Endothelial cell of umbilical vein (primary cell): ENCODE data around the gene NCF4. TPM values are rescaled to one million over a fixed set of nuclear protein-coding genes. Genes with fewer than 3 reads are reported as not detected.
A peak's percentile ranks its signal among the peaks of the same experiment; 100 is the strongest.

Source experiments
- BruUV-seq: library from RNA; stranded (reverse); fragments of 400-500 nt; replicated peaks from 2 replicates; lab custom pipeline; 2021; lab: Mats Ljungman, UMichigan
- CTCF ChIA-PET: fragments of 300-600, 350-600 bp; sonication (Branson Sonifier 250); formaldehyde crosslinking; loops from one replicate; lab custom pipeline; 2021; ENCODE audit warnings: antibody characterized with exemption, inconsistent platforms; lab: Charles Lee
- POLR2A ChIA-PET: fragments of 300-600, 350-600 bp; sonication (Branson Sonifier 250); formaldehyde crosslinking; loops from one replicate; lab custom pipeline; 2021; ENCODE audit warnings: antibody characterized with exemption, inconsistent platforms; lab: Charles Lee
- DNase-seq: peaks from one replicate; pipeline ENCODE4 v3.0.0-alpha.2; 2011; ENCODE audit warnings: low read depth, low spot score
- FAIRE-seq: peaks from 2 replicates; lab custom pipeline; 2011; peaks lifted over from hg19 to GRCh38; lab: Jason Lieb, UNC
- H2AFZ ChIP-seq: 2 replicates; pipeline ENCODE4 v1.6.0; 2012; ENCODE audit warnings: low read depth, low read length, control low read depth, inconsistent platforms
- H3K27ac ChIP-seq: 2 replicates; pipeline ENCODE4 v1.5.1; 2011; ENCODE audit warnings: low read depth, mild to moderate bottlenecking, control low read depth, low read length, moderate library complexity; ENCODE audit not compliant: insufficient read depth
- H3K27me3 ChIP-seq, 2 experiments: 2 replicates each; pipeline versions ENCODE4 v1.6.0 to v1.6.1; 2011; ENCODE audit warnings: low read length in 2 of 2, mixed read lengths in 1 of 2; ENCODE audit not compliant: control insufficient read depth in 2 of 2, insufficient read depth in 2 of 2
- H3K36me3 ChIP-seq, 2 experiments: 2 replicates in 1 of 2; 3 replicates in 1 of 2; pipeline ENCODE4 v1.5.1; 2011; ENCODE audit warnings: low read length in 2 of 2, mild to moderate bottlenecking in 1 of 2, moderate library complexity in 1 of 2; ENCODE audit not compliant: control insufficient read depth in 2 of 2, insufficient read depth in 2 of 2; ENCODE audit errors: extremely low read depth in 1 of 2
- H3K4me1 ChIP-seq: 3 replicates; pipeline ENCODE4 v1.5.1; 2011; ENCODE audit warnings: mild to moderate bottlenecking, low read length; ENCODE audit not compliant: control insufficient read depth, insufficient read depth; ENCODE audit errors: extremely low read depth
- H3K4me2 ChIP-seq: 2 replicates; pipeline ENCODE4 v1.6.1; 2011; ENCODE audit warnings: low read length, control low read depth, mixed read lengths; ENCODE audit not compliant: insufficient read depth
- H3K4me3 ChIP-seq, 3 experiments: fragments of 200-600 bp in 1 of 3; sonication (generic), shearing (Covaris generic) in 1 of 3; replicated peaks in 1 of 3; 2 replicates each; pipeline ENCODE4 v1.5.1; 2011 to 2016; ENCODE audit warnings: control low read depth in 3 of 3, low read length in 3 of 3, mild to moderate bottlenecking in 2 of 3, inconsistent platforms in 1 of 3, low read depth in 1 of 3, moderate library complexity in 1 of 3; ENCODE audit not compliant: insufficient read depth in 1 of 3
- H3K79me2 ChIP-seq: 2 replicates; pipeline ENCODE4 v1.6.0; 2012; ENCODE audit warnings: low read length, inconsistent platforms; ENCODE audit not compliant: control insufficient read depth, insufficient read depth
- H3K9ac ChIP-seq: replicated peaks from 2 replicates; pipeline ENCODE3; 2011; ENCODE audit warnings: low read length, control low read depth; ENCODE audit not compliant: insufficient read depth; ENCODE audit errors: extremely low read depth
- H3K9me1 ChIP-seq: replicated peaks from 3 replicates; pipeline ENCODE4 v1.6.0; 2011; ENCODE audit warnings: mild to moderate bottlenecking, low read length; ENCODE audit not compliant: control insufficient read depth, insufficient read depth; ENCODE audit errors: extremely low read depth
- H3K9me3 ChIP-seq: replicated peaks from 2 replicates; pipeline ENCODE4 v1.5.1; 2012; ENCODE audit warnings: low read length, inconsistent platforms; ENCODE audit not compliant: control insufficient read depth, insufficient read depth
- H4K20me1 ChIP-seq: replicated peaks from 2 replicates; pipeline ENCODE3; 2011; ENCODE audit warnings: mild to moderate bottlenecking, low read length; ENCODE audit not compliant: control insufficient read depth, insufficient read depth; ENCODE audit errors: extremely low read depth
- EZH2 ChIP-seq: IDR thresholded peaks from 2 replicates; pipeline ENCODE4 v1.6.1; 2012; ENCODE audit warnings: borderline replicate concordance, low read depth, mild to moderate bottlenecking, moderate library complexity, low read length, inconsistent platforms; ENCODE audit not compliant: severe bottlenecking
- FOS ChIP-seq: IDR thresholded peaks from 2 replicates; pipeline ENCODE4 v1.6.1; 2011; ENCODE audit warnings: mild to moderate bottlenecking, low read length, moderate library complexity, borderline replicate concordance; ENCODE audit not compliant: insufficient read depth
- GATA2 ChIP-seq: IDR thresholded peaks from 2 replicates; pipeline ENCODE4 v1.7.0; 2011; ENCODE audit warnings: low read depth, mild to moderate bottlenecking, moderate library complexity, mixed read lengths, low read length; ENCODE audit not compliant: insufficient read length, insufficient read depth
- JUN ChIP-seq: IDR thresholded peaks from 2 replicates; pipeline ENCODE4 v1.6.1; 2011; ENCODE audit warnings: borderline replicate concordance, low read depth; ENCODE audit not compliant: insufficient read length, insufficient read depth
- MYC ChIP-seq: IDR thresholded peaks from one replicate; pipeline ENCODE4 v1.6.1; 2011; ENCODE audit warnings: mild to moderate bottlenecking, low read depth, low read length
- POLR2A ChIP-seq: IDR thresholded peaks from 2 replicates; pipeline ENCODE4 v1.6.1; 2012; ENCODE audit warnings: low read depth, mild to moderate bottlenecking, control low read depth, low read length
- POLR2AphosphoS5 ChIP-seq: IDR thresholded peaks from 2 replicates; pipeline ENCODE4 v1.6.1; 2012; ENCODE audit warnings: low read depth, mild to moderate bottlenecking, control low read depth, low read length, moderate library complexity; ENCODE audit not compliant: insufficient read depth
- dilution Hi-C: fragments of 300-500 bp; cut with MboI; formaldehyde crosslinking; loops from one replicate; pipeline ENCODE4 v1.15.0; 2019; ENCODE audit warnings: low sequenced_read_pairs; ENCODE audit not compliant: extremely low pct_ligation_motif_present
- intact Hi-C: fragments of 100-400 bp; cut with micrococcal nuclease; formaldehyde crosslinking; loops from one replicate; pipeline ENCODE4 v1.10.0; 2022
- polyA plus RNA-seq, 4 experiments: library from polyadenylated mRNA; depleted of rRNA in 3 of 4; stranded (reverse) in 3 of 4; unstranded in 1 of 4; fragments of >200 nt; gene quantifications; 2 replicates each; pipeline versions ENCODE4 v1.2.1 to v1.2.3, GENCODE V29; 2011 to 2012; ENCODE audit warnings: missing spikeins in 1 of 4
- total RNA-seq: library from RNA; stranded (reverse); gene quantifications from 2 replicates; pipeline ENCODE4 v1.2.3, GENCODE V29; 2021
- TF ChIP-seq, protein P1 (sequence below), 2 donors: IDR thresholded peaks; 1 replicate in 1 of 2; 2 replicates in 1 of 2; pipeline ENCODE4 v1.5.1; 2011; ENCODE audit warnings: low read length in 2 of 2, mild to moderate bottlenecking in 2 of 2, moderate library complexity in 2 of 2, control low read depth in 1 of 2, inconsistent platforms in 1 of 2, low read depth in 1 of 2; ENCODE audit not compliant: insufficient read depth in 1 of 2; ENCODE audit errors: extremely low read depth in 1 of 2
- TF ChIP-seq, protein P2 (sequence below): IDR thresholded peaks from 2 replicates; pipeline ENCODE4 v1.6.1; 2011; ENCODE audit not compliant: insufficient read depth, insufficient read length

The NCF4 gene
- total and polyA plus RNA-seq, 2 donors (not counting 3 experiments of a cell fraction or from before 2014, with no cell fraction given), result 0.07 TPM; not detected in 1

DNA sequence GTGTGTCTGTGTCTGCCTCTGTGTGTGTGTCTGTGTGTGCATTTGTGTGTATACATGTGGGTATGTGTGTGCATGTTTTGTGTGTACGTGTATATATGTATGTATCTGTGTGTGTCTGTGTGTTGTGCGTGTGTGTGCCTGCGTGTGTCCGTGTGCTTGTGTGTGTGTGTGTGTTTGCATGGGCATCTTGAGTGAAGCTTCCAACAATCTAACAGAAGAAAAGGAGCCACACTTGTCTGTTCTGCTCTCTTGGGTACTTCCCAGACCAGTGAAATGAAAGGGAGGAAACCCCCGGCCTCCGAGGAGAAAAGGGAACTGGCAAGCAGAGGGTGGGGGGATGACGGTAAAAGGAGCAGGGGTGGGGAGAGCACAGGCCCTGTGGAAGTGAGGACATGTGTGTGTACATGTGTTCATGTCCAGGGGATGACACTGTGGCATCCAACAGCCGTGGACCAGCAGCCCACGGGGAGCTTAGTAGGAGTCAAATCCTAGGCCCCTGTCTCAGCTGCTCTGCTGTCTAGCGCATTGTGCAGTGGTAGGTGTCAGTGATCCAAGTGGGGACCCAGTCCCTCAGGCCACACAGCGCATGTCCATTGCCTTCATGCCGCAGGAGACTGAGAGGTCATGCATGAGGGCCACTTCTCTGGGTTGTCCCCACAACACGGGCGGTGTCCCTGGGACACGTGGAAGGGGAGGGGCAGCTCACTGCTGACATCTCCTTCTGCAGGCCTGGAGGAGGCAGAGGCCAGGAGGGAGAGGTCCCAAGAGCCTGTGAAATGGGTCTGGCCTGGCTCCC, 60.7 kb downstream of the NCF4 start:
- Histone ChIP-seq H3K27ac (no peak overlapping the region), H3K27me3 (no peaks in the 10 kb centered on the region), H4K20me1 (no peaks in the 10 kb centered on the region), H3K4me2 (no peak overlapping the region), H3K4me1 (no peaks in the 10 kb centered on the region), H3K9me3 (no peaks in the 10 kb centered on the region), H3K36me3 (peaks cover 6 to 18% of the 10 kb centered on the region in 2 experiments), H3K9ac (no peak overlapping the region), H3K79me2 (no peaks in the 10 kb centered on the region), H3K4me3 (no peak overlapping the region), H3K9me1 (no peaks in the 10 kb centered on the region), H2AFZ (no peak overlapping the region)
- FAIRE-seq (no peak), DNase-seq (peak; percentile 5)
- ChIA-PET POLR2A (no interaction called here), CTCF (no interaction called here)
- no peak for TF ChIP-seq MYC
- no peak for TF ChIP-seq JUN
- no peak for TF ChIP-seq POLR2AphosphoS5
- BruUV-seq, result no TSS peak
- dilution Hi-C loops (no loop called here), intact Hi-C loops (no loop called here)

DNA sequence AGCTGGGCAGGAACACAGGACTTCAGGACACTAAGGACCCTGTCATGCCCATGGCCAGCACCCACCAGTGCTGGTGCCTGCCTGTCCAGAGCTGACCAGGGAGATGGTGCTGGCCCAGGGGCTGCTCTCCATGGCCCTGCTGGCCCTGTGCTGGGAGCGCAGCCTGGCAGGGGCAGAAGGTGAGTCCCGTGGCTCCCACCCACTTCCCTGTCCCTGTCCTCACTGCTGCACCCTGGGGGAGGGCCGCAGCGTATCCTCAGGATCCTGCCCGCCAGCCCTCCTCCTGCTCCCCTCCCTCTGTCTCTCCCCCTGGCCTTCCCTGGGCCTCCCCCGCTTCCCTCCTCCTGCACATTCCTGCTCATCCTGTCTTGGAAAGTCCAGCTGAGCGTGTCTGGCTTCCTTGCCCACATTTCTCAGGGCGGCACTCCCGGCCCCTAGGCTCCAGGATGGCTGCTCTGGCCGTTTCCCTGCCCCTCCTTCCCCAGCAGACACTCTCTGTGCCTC, 61.4 kb downstream of the NCF4 start:
- no TSS peak for BruUV-seq
- Histone ChIP-seq H3K4me1 (no peaks in the 10 kb centered on the region), H3K27ac (no peak overlapping the region), H3K36me3 (peaks cover 6 to 20% of the 10 kb centered on the region in 2 experiments), H3K27me3 (no peaks in the 10 kb centered on the region), H3K4me3 (no peak overlapping the region), H3K79me2 (no peaks in the 10 kb centered on the region), H3K9ac (no peak overlapping the region), H3K9me1 (no peaks in the 10 kb centered on the region), H3K4me2 (no peak overlapping the region), H2AFZ (no peak overlapping the region), H4K20me1 (no peaks in the 10 kb centered on the region), H3K9me3 (no peaks in the 10 kb centered on the region)
- no peak for FAIRE-seq
- TF ChIP-seq MYC (no peak), GATA2 (no peak), EZH2 (no peak), POLR2AphosphoS5 (no peak), JUN (no peak), FOS (no peak), POLR2A (no peak)
- TF ChIP-seq, protein P1, sequence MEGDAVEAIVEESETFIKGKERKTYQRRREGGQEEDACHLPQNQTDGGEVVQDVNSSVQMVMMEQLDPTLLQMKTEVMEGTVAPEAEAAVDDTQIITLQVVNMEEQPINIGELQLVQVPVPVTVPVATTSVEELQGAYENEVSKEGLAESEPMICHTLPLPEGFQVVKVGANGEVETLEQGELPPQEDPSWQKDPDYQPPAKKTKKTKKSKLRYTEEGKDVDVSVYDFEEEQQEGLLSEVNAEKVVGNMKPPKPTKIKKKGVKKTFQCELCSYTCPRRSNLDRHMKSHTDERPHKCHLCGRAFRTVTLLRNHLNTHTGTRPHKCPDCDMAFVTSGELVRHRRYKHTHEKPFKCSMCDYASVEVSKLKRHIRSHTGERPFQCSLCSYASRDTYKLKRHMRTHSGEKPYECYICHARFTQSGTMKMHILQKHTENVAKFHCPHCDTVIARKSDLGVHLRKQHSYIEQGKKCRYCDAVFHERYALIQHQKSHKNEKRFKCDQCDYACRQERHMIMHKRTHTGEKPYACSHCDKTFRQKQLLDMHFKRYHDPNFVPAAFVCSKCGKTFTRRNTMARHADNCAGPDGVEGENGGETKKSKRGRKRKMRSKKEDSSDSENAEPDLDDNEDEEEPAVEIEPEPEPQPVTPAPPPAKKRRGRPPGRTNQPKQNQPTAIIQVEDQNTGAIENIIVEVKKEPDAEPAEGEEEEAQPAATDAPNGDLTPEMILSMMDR (IDR thresholded peaks at IDR 0.05; ENCODE audit: extremely low read depth in 1 of 2, insufficient read depth in 1 of 2, low read depth in 1 of 2, low read length in 2 of 2), result no peak
- TF ChIP-seq, protein P2, sequence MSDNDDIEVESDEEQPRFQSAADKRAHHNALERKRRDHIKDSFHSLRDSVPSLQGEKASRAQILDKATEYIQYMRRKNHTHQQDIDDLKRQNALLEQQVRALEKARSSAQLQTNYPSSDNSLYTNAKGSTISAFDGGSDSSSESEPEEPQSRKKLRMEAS, result no peak
- DNase-seq, result peak; percentile 45
- CTCF ChIA-PET, result no interaction called here
- dilution Hi-C loops (no loop called here), intact Hi-C loops (no loop called here)
- POLR2A ChIA-PET, result no interaction called here
